ENCODE data around the gene IFIT5.
"Not testable (repeated sequence)": the region's sequence is repeated elsewhere in the genome, so short reads cannot be mapped to it uniquely, and the experiment has no call there.

The IFIT5 gene

DNA sequence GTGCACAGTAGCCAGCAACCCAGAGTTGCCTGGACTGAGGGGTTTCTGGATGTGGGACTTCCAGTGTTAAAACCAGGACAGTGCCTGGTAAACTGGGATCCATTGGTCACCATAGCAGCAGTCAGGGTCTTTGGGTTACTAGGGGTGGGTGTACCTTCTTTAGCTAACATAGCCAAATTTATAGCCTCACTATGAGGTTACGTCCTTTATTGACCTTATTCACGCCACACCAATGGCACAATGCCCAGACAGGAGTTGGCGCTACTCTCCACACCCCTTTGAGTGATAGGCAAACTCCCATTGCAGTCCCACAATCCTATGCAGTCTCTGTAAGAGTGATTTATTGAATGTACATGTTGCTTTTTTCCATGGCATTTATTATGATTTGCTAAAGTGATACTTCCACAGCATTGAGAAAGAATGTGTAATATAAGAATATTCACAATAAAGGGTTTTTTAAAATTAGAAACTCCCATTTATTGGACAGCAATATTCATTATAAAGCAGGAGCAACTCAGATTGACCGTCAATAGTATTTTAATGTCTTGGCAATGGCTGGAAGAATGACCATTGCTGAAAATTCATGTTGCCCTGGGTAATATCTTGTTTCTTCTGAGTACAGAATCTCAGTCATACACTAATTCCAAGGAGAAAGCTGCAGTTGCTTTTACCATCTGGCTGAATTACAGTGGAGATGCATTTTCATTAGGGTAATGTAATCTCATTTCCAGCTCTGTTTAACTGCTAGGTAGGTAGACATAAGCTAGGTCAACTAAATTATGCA is 26.1 kb downstream of the IFIT5 start:
- no peak for DNase-seq

DNA sequence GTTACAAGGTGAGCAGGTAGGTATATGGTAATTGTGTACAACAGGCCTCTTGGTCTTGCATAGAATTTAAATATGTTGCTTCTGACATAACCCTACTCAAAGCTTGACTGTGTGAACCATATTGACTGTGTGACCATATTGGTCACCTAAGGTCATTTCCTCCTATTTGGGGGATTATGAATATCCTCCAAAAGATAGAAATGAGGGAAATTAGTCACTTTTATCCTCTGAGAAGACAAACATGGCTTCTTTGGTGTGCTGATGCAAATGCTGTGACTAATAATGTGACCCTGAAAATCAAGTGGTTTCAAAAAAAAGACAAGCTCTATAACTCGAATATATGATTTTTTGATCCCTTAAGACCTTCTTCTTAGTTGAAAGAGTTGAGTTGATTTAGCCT is 27.9 kb downstream of the IFIT5 start:
- DNase-seq: no peak

DNA sequence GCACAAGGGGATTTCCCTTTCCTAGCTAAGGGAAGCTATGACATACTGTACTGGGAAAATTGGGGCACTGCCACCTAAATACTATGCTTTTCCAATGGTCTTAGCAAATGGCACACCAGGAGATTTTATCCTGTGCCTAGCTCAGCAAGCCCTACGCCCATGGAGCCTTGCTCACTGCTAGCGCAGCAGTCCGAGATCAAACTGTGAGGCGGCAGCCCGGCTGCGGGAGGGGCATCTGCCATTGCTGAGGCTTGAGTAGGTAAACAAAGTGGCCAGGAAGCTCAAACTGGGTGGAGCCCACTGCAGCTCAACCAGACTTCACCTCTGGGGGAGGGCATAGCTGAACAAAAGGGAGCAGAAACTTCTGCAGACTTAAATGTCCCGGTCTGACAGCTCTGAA is 30.5 kb downstream of the IFIT5 start:
- not testable (repeated sequence) for DNase-seq

DNA sequence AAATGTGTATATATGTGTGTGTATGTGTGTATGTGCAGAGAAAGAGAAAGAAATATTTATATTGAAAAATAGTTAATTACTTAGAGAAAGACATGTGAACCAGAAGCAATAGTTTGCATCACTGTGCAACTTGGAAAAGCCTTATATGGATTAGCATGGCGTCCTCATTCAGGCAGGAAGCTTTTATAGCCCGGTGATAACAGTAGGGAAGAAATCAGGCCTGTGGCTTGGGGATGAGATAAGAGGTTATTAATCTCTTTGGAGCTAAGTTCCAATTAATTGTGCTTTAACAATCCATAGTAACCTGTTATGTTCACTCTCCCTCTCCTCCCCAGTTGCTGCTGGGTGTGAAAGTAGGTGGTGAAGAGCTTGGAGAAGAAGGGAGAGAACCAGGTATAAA is 36.5 kb downstream of the IFIT5 start:
- no peak for DNase-seq

DNA sequence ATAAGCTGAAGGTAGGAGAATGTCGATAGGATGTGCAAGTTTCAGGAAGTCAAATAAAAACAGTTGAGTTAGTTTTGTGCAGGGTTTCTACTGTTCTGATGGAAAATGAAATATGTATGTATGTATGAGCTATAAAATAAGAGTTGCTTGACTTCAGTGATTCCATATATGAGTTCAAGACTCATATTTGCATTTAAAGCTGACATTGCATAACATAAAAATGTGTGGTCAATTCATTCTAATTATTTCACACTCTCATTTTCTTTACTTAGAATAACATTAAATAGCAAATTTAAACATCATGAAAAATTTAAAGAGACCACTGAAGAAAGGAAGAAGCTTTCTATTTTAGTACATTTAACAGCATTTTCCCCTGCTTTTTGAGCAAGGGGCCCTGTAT is 37.8 kb downstream of the IFIT5 start:
- no peak for DNase-seq

DNA sequence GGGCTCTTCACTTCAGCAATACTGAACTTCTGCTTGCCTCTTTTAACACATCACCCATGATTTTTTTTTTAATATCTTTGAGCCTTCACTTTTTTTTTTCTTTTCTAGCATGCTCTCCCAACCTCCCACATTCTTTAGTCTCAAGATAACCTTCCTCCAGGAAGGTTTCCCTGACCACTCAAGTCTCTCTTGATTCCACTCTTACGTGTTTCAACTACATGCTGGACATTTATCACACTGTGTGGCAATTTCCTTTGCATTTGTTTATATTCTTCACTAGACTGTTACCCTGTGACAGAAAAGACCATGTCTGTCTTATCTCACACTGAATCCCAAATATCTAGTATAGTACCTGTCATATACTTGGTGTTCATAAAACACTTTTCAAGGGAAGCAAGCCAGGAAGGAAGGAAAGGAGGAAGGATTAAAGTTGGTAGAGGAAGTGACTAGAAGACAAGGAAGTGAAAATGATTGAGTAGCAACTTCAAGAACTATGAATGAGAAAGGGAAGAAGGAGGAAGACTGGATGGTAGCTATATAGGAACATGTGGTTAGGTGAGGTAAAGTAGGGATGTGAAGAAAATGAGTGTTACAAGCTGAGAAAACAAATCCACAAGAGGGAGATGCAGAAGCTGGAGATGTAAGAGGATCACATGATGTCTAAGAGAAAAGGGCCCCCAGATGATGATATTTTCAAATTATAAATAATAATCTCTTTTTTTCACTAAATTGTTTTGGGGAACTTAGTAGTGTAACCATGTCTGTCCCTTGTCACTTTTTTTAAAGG is 40.4 kb downstream of the IFIT5 start:
- no peak for DNase-seq

DNA sequence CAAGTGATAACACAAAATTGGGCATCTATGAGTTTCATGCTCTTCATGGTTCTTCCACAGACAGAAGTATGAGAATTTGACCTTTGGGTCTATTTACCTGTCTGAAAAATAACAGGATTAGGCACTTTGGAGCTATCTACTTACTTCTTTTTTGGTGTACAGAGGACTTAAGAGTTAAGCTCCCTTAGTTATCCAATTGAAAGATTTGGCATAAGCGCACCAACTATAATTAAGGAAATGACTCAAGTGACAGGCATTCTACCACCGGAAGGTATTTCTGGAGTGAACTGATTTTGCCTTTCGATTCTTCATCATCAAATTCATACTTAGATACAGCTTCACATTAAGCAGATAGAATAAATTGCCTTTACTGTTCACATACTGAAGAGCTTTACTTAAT is 43.9 kb downstream of the IFIT5 start:
- no peak for DNase-seq

DNA sequence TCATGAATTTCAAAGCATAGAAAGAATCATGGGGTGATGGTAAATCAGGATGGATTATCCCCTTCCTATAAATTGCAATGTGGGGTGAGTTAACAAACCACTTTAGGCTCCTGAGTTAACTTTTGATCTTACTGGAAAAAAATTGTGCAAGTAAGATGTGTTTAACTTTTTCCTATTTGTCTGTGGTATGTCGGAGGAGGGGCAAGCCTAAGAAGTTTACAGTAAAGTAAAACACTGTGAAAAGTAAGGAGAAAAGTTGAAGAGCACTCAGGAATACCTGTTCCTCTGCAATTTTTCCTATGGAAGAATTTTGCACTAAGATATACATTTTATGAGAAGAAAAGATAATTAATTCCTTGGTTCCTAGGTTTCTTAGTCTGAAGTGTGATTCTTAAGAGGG is 44.4 kb downstream of the IFIT5 start:
- DNase-seq: no peak

DNA sequence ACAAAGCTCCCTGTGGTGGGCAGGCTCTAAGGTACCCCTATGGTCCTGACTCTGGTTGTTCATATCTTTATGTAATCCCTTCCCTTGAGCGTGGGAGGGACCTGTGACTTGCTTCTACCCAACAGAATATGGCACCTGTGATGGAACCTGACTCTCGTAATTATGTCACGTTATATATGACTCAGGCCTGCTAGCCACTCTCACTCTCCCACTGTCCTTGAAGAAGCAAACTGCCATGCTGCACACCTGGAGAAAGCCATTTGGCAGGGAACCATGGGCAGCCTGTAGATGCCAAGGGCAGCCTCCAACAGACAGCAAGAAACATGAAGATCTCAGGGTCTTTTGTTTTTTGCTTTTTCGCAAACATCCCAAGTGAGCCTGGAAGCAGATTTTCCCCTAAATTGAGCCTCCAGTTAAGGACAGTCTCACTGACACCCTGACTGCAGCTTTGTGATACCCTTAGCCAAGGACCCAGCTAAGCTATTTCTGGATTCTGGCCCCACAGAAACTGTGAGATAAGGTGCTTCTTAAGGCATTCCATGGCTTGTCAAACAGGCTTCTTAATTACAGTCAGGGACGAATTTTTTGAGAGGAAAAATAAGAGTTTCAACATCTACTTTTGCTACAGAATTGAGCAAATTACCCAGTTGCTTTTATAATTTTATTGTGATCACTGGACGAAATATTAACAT is 49.6 kb downstream of the IFIT5 start:
- no peak for DNase-seq

DNA sequence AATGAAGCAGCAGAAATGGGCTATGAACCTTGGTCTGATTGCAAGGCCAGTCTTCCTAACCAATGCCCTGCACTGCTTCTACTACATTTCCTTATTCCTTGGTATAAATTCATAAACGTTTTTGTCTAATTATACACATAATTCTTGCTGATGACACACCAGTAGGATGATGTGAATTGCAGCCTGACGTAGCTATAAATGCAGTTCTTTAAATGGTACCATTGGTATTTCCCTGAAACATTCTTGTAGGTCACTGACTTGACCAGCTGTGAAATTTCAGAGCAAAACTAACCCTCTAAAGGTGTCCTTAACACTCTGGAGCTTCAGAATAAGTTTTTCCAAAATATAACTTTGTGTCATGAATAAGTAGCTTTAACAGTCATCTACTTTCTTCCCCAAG is 50.8 kb downstream of the IFIT5 start:
- DNase-seq: no peak

DNA sequence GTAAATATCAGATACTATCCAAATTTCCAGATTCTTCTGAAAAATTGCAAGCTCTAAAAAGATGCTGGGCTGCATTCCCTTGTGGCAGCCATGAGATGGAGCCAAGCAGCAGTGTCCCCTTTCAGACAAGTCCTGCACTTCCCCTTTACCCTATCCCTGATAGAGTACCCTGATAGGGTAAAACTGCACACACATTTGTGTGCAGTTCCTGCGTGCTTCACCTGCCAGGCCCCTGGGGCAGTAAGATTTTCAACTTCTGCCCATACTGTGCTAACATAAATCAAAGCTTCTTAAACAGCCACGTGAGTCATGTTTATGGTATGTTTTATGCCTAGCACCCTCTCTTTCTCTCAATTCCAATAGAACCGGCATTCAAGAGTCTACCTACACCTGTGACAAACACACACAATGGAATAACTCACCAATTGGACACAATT is 52.2 kb downstream of the IFIT5 start:
- peak; percentile 20 for DNase-seq

DNA sequence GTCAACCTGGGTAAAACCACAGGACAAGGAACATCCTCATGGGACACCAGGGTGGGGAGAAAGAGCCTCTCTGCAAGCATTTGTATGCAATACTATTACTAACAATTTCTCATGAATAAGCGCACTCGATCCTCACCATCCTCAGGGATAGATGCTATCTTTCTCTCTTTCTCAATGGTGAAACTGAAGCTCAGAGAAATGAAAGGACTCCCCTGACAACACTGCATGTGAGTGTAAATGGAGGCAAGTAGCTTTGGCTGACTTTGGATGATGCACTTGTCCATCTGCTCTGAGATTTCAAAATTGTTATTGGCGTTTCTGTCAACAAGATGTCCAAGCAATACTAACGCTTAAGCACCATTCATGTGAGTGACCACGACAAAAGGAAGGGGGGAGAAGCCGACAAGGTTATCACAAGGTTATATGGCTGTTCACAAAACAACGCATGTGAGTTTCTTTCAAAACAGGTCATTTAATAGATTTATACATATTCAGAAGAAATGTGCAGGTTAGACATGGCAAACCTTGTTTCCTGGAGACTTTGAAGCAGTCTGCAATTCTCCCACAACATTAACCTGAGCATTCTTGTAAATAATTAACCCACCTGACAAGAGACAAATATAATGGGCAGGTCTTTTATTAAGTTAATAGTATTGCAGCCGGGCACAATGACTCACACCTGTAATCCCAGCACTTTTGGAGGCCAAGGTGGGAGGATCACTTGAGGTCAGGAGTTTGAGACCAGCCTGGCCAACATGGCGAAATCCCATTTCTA is 54.0 kb downstream of the IFIT5 start:
- DNase-seq: no peak

DNA sequence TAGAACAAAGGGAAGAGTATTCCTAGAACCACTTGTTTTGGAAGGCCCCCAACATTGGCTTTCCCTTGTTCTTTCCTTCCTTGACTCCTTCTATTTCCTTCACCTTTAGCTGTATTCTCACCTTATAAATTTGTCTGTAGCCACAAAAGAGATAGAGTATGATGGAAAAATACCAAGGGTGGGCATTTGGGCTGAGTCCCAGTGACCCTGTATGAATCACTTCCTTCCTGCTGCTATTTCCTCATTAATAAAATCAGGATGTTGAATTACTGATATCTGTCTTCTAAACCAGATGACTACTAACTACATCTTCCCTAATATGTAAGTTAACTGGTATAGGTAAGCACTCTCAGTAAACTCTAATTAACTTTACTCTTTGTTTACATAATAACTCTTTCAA is 55.1 kb downstream of the IFIT5 start:
- DNase-seq: no peak
